ENCODE data around the gene MCRIP2. TPM values are rescaled to one million over a fixed set of nuclear protein-coding genes. Genes with fewer than 3 reads are reported as not detected.

The MCRIP2 gene
- total RNA-seq, 2 experiments from 2014 or later: 20.3 to 22.8 TPM

- Mint-ChIP-seq H3K9me3 (no peaks in the 10 kb centered on the region), H3K36me3 (ENCODE audit: low read depth) (no peaks in the 10 kb centered on the region), H3K27me3 (no peaks in the 10 kb centered on the region), H3K4me3 (no peak overlapping the region), H3K27ac (no peak overlapping the region), H3K4me1 (no peaks in the 10 kb centered on the region)
- POLR2A ChIA-PET: no interaction called here
- CTCF ChIA-PET: no interaction called here
- DNase-seq: no peak
These were observed 18.7 kb upstream of the MCRIP2 start for GRCh38 chr16:622920-623280.

- Mint-ChIP-seq H3K36me3 (ENCODE audit: low read depth) (no peaks in the 10 kb centered on the region), H3K4me1 (no peaks in the 10 kb centered on the region), H3K4me3 (no peak overlapping the region), H3K27me3 (no peaks in the 10 kb centered on the region), H3K9me3 (no peaks in the 10 kb centered on the region), H3K27ac (no peak overlapping the region)
- CTCF ChIA-PET: no interaction called here
- POLR2A ChIA-PET: no interaction called here
- DNase-seq: no peak
These were observed 17.0 kb upstream of the MCRIP2 start for GRCh38 chr16:624526-625070.

GRCh38 chr16:625117-625976, 16.3 kb upstream of the MCRIP2 start:
- Mint-ChIP-seq H3K27me3 (no peaks in the 10 kb centered on the region), H3K4me1 (no peaks in the 10 kb centered on the region), H3K27ac (no peak overlapping the region), H3K9me3 (no peaks in the 10 kb centered on the region), H3K4me3 (no peak overlapping the region), H3K36me3 (ENCODE audit: low read depth) (no peaks in the 10 kb centered on the region)
- CTCF ChIA-PET: no interaction called here
- no peak for DNase-seq
- POLR2A ChIA-PET: no interaction called here

- H3K27me3 Mint-ChIP-seq: no peaks in the 10 kb centered on the region
- DNase-seq: no peak
- H3K9me3 Mint-ChIP-seq: no peaks in the 10 kb centered on the region
- H3K4me3 Mint-ChIP-seq: no peak overlapping the region
- H3K36me3 Mint-ChIP-seq (ENCODE audit: low read depth): no peaks in the 10 kb centered on the region
- POLR2A ChIA-PET: no interaction called here
- no peak overlapping the region for H3K27ac Mint-ChIP-seq
- CTCF ChIA-PET: no interaction called here
- no peaks in the 10 kb centered on the region for H3K4me1 Mint-ChIP-seq
These were observed 15.5 kb upstream of the MCRIP2 start for GRCh38 chr16:625977-626765.

- H3K36me3 Mint-ChIP-seq (ENCODE audit: low read depth): no peaks in the 10 kb centered on the region
- CTCF ChIA-PET: no interaction called here
- H3K9me3 Mint-ChIP-seq: no peaks in the 10 kb centered on the region
- DNase-seq: no peak
- H3K27me3 Mint-ChIP-seq: no peaks in the 10 kb centered on the region
- POLR2A ChIA-PET: no interaction called here
- no peak overlapping the region for H3K4me3 Mint-ChIP-seq
- no peaks in the 10 kb centered on the region for H3K4me1 Mint-ChIP-seq
- H3K27ac Mint-ChIP-seq: no peak overlapping the region
These were observed 14.7 kb upstream of the MCRIP2 start for GRCh38 chr16:626787-627453.

- no peaks in the 10 kb centered on the region for H3K9me3 Mint-ChIP-seq
- H3K4me3 Mint-ChIP-seq: no peak overlapping the region
- H3K27ac Mint-ChIP-seq: no peak overlapping the region
- no peaks in the 10 kb centered on the region for H3K4me1 Mint-ChIP-seq
- POLR2A ChIA-PET: no interaction called here
- CTCF ChIA-PET: no interaction called here
- H3K27me3 Mint-ChIP-seq: no peaks in the 10 kb centered on the region
- H3K36me3 Mint-ChIP-seq (ENCODE audit: low read depth): no peaks in the 10 kb centered on the region
- no peak for DNase-seq
These were observed 14.0 kb upstream of the MCRIP2 start for GRCh38 chr16:627454-628239.

- no peaks in the 10 kb centered on the region for H3K27me3 Mint-ChIP-seq
- H3K4me1 Mint-ChIP-seq: no peaks in the 10 kb centered on the region
- DNase-seq: no peak
- no peak overlapping the region for H3K27ac Mint-ChIP-seq
- no peaks in the 10 kb centered on the region for H3K9me3 Mint-ChIP-seq
- no peaks in the 10 kb centered on the region for H3K36me3 Mint-ChIP-seq (ENCODE audit: low read depth)
- ChIA-PET POLR2A (no interaction called here), CTCF (no interaction called here)
- H3K4me3 Mint-ChIP-seq: no peak overlapping the region
These were observed 13.1 kb upstream of the MCRIP2 start for GRCh38 chr16:628321-629061.

GRCh38 chr16:629185-629832, 12.3 kb upstream of the MCRIP2 start:
- no peak for DNase-seq
- Mint-ChIP-seq H3K4me3 (no peak overlapping the region), H3K36me3 (ENCODE audit: low read depth) (peaks cover 1% of the 10 kb centered on the region), H3K9me3 (no peaks in the 10 kb centered on the region), H3K27ac (no peak overlapping the region), H3K4me1 (peaks cover under 1% of the 10 kb centered on the region), H3K27me3 (no peaks in the 10 kb centered on the region)
- ChIA-PET CTCF (no interaction called here), POLR2A (no interaction called here)

- DNase-seq: no peak
- H3K27ac Mint-ChIP-seq: no peak overlapping the region
- H3K36me3 Mint-ChIP-seq (ENCODE audit: low read depth): peaks cover 2% of the 10 kb centered on the region
- no peaks in the 10 kb centered on the region for H3K9me3 Mint-ChIP-seq
- ChIA-PET POLR2A (no interaction called here), CTCF (no interaction called here)
- no peak overlapping the region for H3K4me3 Mint-ChIP-seq
- no peaks in the 10 kb centered on the region for H3K27me3 Mint-ChIP-seq
- peaks cover 3% of the 10 kb centered on the region for H3K4me1 Mint-ChIP-seq
These were observed 11.8 kb upstream of the MCRIP2 start for GRCh38 chr16:629833-630248.

GRCh38 chr16:630249-630814, 11.3 kb upstream of the MCRIP2 start:
- Mint-ChIP-seq H3K36me3 (ENCODE audit: low read depth) (peaks cover 2% of the 10 kb centered on the region), H3K9me3 (no peaks in the 10 kb centered on the region), H3K4me1 (peaks cover 6% of the 10 kb centered on the region), H3K27ac (no peak overlapping the region), H3K27me3 (no peaks in the 10 kb centered on the region), H3K4me3 (no peak overlapping the region)
- ChIA-PET CTCF (no interaction called here), POLR2A (no interaction called here)
- DNase-seq: no peak

- no peak for DNase-seq
- Mint-ChIP-seq H3K27me3 (no peaks in the 10 kb centered on the region), H3K9me3 (no peaks in the 10 kb centered on the region), H3K36me3 (ENCODE audit: low read depth) (peaks cover 2% of the 10 kb centered on the region), H3K27ac (no peak within 1 kb of the TSS), H3K4me3 (no peak within 1 kb of the TSS), H3K4me1 (peaks cover 6% of the 10 kb centered on the region)
- CTCF ChIA-PET: no interaction called here
- POLR2A ChIA-PET: no interaction called here
These were observed 10.7 kb upstream of the MCRIP2 start, which contains the start of gene WFIKKN1 for GRCh38 chr16:630815-631405. Gene WFIKKN1 (plus strand): TSS chr16:630985. CDS start chr16:631254, 269 bp downstream.

Data from activated CD4-positive, alpha-beta memory T cell treated with anti-CD3 and anti-CD28 coated beads, Interleukin-2, amount 10 ng/mL, durations not matched to agents 7 days and 5 days (primary cell).